HG02759 (cell line): ENCODE results near the gene RPS14.
"Not testable (repeated sequence)": the region's sequence is repeated elsewhere in the genome, so short reads cannot be mapped to it uniquely, and the experiment has no call there.

Source experiments
- ATAC-seq: cut with Tn5 transposase; IDR thresholded peaks from one replicate; pipeline ENCODE4 v1.9.1; 2021; ENCODE audit warnings: mild to moderate bottlenecking, moderate library complexity; ENCODE audit not compliant: unreplicated experiment

The RPS14 gene

GRCh38 chr5:150447188-150447587 lies 2.4 kb downstream of the RPS14 start:
- no peak for ATAC-seq

- ATAC-seq, result no peak
These were observed 3.0 kb downstream of the RPS14 start for GRCh38 chr5:150446583-150446982.

- ATAC-seq, result no peak
These were observed 3.5 kb downstream of the RPS14 start for GRCh38 chr5:150446088-150446487.

- ATAC-seq, result no peak
These were observed 4.8 kb downstream of the RPS14 start for GRCh38 chr5:150444770-150445169.

- ATAC-seq, result no peak
These were observed 6.1 kb downstream of the RPS14 start for GRCh38 chr5:150443242-150444075.

- no peak for ATAC-seq
These were observed 6.8 kb downstream of the RPS14 start for GRCh38 chr5:150442699-150443080.

- no peak for ATAC-seq
These were observed 7.5 kb downstream of the RPS14 start for GRCh38 chr5:150441813-150442698.

DNA sequence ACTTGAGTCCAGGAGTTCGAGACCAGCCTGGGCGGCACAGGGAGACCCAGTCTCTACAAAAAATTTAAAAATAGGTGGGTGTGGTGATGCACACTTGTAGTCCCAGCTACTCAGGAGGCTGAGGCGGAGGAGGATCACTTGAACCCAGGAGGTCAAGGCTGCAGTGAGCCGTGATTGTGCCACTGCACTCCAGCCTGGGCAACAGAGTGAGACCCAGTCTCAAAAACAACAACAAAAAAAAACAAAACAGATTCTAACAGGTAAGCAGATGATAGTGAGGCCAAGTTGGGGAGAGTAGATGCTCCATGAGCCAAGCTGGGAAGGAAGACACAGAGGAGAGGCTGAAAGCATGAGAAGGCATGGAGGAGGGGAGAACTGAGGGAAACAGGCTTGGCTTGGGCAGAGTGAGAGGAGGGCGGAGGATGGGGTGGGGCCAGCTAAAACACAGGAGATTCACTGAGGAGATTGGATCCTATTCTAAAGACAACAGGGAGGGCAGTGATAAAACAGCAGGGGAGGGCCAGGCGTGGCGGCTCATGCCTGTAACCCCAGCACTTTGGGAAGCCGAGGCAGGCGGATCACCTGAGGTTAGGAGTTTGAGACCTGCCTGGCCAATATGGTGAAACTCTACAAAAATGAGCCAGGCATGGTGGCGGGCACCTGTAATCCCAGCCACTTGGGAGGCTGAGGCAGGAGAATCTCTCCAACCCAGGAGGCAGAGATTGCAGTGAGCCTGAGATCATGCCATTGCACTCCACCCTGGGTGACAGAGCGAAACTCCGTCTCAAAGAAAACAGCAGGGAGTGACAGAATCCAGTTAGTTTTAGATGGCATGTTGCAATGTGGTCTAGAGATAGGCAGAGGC lies 8.4 kb downstream of the RPS14 start:
- ATAC-seq, result no peak

GRCh38 chr5:150438873-150439546 lies 10.5 kb downstream of the RPS14 start:
- ATAC-seq, result no peak

- ATAC-seq, result peak; percentile 96
These were observed 13.3 kb downstream of the RPS14 start for GRCh38 chr5:150436141-150436680.

DNA sequence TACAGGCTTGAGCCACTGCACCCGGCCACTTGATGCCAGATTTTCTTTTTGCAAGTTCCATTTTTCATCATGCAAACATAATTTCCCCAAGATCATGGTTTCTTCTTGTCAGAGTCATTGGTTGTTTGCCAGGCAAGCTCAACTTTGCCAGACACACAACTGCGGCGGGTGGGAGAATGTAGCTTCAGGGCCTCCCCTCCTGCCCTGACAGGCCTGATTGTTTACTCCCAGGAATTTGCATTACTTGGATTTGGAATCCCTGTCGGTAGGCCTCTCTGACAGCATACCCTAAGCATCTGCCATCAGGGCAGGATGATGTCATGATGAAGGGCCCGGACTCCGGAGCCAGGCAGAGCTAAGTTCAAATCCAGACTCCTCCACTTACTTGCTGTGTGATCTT lies 15.1 kb downstream of the RPS14 start:
- ATAC-seq, result no peak

DNA sequence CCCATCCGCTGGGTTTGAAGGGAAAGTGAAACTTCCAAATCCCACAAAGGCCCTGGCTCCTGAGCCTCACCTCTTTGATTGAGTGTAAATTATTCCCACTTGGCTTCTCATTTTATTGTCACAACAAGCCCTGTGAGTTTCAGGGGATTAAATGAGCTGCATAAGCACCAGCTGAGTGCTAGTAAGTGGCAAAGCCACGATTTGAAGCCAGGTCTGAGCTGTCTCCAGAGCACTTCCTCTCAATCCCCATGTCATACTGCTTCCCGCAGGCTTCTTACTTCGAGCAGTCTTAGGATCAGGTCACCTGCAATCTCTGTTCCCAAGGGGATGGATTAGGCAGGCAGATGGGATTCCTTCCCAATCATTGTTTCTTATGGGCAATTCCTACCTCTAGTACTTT lies 18.0 kb downstream of the RPS14 start:
- no peak for ATAC-seq

DNA sequence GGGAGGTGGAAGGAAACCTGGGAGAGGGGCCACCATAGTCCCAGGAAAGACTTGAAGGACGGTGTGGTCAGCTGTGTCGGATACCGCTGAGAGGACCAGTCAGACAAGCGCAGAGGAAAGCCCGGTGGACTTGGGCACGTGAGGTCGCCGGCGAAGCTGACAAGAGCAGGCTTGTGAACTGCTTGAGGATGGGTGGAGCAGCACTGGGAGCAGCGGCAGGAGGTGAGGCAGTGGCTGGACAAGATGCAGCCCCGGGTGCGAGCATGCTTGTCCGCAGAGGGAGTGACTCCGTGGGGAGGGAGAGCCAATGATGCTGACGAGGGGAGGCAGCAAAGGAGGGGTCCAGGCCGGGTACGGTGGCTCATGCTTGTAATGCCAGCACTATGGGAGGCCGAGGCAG lies 18.5 kb downstream of the RPS14 start:
- ATAC-seq, result no peak

GRCh38 chr5:150429410-150429873 lies 20.1 kb downstream of the RPS14 start:
- peak; percentile 78 for ATAC-seq

DNA sequence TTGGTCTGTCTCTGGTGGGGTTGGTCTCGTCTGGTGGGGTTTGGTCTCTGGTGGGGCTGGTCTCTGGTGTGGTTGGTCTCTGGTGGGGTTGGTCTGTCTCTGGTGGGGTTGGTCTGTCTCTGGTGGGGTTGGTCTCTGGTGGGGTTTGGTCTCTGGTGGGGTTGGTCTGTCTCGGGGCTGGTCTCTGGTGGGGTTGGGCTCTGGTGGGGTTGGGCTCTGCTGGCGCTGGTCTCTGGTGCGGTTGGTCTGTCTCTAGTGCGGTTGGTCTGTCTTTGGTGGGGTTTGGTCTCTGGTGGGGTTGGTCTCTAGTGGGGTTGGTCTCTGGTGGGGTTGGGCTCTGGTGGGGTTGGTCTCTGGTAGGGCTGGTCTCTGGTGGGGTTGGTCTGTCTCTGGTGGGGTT lies 20.6 kb downstream of the RPS14 start:
- ATAC-seq, result no peak

- ATAC-seq, result no peak
These were observed 21.2 kb downstream of the RPS14 start for GRCh38 chr5:150428106-150428876.

- ATAC-seq, result not testable (repeated sequence)
These were observed 23.4 kb downstream of the RPS14 start for GRCh38 chr5:150426165-150426564.

GRCh38 chr5:150422758-150423157 lies 26.8 kb downstream of the RPS14 start:
- no peak for ATAC-seq

DNA sequence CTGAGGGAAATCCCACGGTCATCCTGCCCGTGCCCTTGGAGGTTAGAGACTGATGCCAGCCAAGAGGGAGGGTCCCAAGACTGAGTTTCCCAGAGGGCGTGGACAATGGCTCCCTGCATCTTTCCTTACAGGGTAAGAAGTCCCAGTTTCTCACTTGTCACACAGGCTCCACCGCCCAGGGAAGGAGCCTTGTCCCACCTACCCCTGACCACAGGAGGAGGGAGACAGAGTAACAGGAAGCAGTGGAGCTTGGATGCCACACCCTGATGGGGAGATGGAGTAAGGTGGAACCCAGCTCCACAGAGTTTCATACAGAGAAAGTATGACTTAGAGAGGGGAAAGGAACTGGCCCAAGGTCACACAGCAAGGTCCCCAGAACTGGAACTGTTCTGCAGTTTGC lies 27.5 kb downstream of the RPS14 start:
- no peak for ATAC-seq
